CD4-positive, alpha-beta T cell treated with Interleukin-2 at 100 ng/mL for 4 hours (primary cell): ENCODE data around the gene COMMD1.

Experiments
- DNase-seq: peaks from one replicate; pipeline ENCODE4 v3.0.0-alpha.2; 2020; ENCODE audit warnings: low spot score

The COMMD1 gene

DNA sequence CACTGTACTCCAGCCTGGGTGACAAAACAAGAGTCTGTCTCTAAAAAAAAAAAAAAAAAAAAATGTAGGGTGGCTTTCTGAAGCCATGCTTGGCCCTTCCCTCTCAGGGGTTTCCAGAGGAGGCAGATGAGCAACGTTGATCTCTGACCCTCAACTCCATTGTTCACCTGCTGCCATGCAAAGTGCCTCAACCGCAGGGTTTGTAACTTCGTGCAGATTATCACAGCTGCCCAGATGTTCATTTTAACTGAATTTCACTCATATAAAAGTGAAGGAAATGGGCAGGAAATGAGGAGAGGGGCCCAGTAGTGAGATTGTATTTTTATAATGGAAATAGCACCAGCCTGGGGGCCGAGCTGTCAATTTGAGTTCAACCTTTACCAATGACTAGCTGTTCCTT is 275.5 kb downstream of the COMMD1 start:
- DNase-seq: no peak

DNA sequence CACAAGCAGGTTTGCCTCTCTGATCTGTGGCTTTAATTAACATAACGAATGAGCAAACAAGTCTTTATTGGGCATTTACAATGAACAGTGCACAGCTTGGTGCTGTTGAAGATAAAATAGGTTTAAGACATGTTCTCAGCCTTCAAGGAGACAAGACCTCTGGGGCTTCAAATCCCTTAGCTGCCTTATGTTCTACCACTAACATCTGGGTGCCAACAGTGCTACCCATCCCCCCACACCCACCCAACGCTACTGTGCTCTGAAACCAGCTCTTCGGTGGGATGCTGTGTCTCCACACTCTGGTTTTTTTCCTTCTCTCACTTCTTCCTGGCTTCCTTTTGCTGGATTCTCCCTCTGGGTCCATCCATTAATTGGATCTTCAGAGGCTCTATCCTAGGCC is 276.4 kb downstream of the COMMD1 start:
- no peak for DNase-seq

DNA sequence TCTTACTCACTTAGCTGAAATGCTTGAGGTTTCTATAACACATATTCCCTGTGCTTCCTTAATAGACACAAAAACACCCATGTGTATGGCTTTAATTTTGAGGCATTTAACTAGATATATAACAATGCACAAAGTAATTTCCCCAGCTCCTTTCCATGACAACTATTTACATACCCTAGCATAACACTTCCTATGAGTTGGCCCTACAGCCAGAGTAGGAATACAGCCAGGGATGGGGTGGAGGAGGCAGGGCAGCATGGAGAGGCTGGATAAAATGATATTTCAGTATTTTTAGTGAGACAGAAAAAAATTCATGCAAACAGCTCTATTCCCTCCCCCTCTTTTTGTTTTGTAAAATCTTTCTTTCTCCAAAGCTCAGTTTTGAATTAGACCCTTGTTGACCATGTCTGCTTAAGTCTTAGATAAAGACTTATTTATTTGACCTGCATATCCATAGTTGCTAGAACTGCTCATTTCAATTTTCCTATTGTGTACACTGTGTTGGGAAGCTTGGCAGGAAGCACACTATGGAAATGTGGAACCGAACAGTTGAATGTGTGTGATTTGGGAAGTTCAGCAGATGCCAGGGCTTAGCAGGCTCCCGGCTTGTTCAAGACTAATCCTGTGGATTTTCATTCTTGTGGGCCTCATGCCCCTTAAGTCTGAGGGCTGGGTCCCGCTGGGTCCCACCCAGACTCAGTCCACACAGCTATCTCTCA is 279.2 kb downstream of the COMMD1 start:
- no peak for DNase-seq
